GM12878 (cell line): ENCODE measurements around the gene PHB1. TPM values are rescaled to one million over a fixed set of nuclear protein-coding genes. Genes with fewer than 3 reads are reported as not detected.

Source experiments
- ATAC-seq: fragments of 200-7000 bp; cut with Tn5 transposase; 3 replicates; pipeline ENCODE4 v1.9.1; 2020; ENCODE audit warnings: mild to moderate bottlenecking, moderate library complexity
- BruUV-seq: library from RNA; stranded (reverse); fragments of 400-500 nt; replicated peaks from 2 replicates; lab custom pipeline; 2021; lab: Mats Ljungman, UMichigan
- CTCF ChIA-PET: fragments of 300-600 bp; sonication (Branson Sonifier 250); formaldehyde crosslinking; extraction: SDS; loops from one replicate; lab custom pipeline; 2021; ENCODE audit warnings: inconsistent platforms; lab: Yijun Ruan, JAX
- POLR2A ChIA-PET: fragments of 350-600 bp; formaldehyde crosslinking; extraction: SDS; loops from one replicate; lab custom pipeline; 2021; ENCODE audit warnings: inconsistent platforms; lab: Charles Lee
- RAD21 ChIA-PET: fragments of 300-600 bp; sonication (Branson Sonifier 250); formaldehyde crosslinking; loops from one replicate; lab custom pipeline; 2023; ENCODE audit warnings: antibody characterized with exemption; ENCODE audit not compliant: unreplicated experiment; lab: Charles Lee
- SMC1A ChIA-PET: fragments of 300-600 bp; sonication (Branson Sonifier 250); formaldehyde crosslinking; loops from one replicate; lab custom pipeline; 2023; ENCODE audit not compliant: unreplicated experiment, uncharacterized antibody; lab: Charles Lee
- DNase-seq: peaks from one replicate; pipeline ENCODE4 v3.0.0-alpha.2; 2011; ENCODE audit warnings: low read depth, low spot score
- FAIRE-seq: peaks from 3 replicates; lab custom pipeline; 2011; peaks lifted over from hg19 to GRCh38; lab: Jason Lieb, UNC
- H2AFZ ChIP-seq: 2 replicates; pipeline ENCODE4 v1.6.0; 2011; ENCODE audit warnings: low read depth, low read length, control low read depth; ENCODE audit not compliant: control insufficient read depth
- H3K27ac ChIP-seq: 2 replicates; pipeline ENCODE4 v1.5.1; 2011; ENCODE audit warnings: control low read depth; ENCODE audit not compliant: control insufficient read depth, insufficient read depth
- H3K27me3 ChIP-seq, 2 experiments: replicated peaks in 1 of 2; 2 replicates each; pipeline versions ENCODE4 v1.6.0 to v1.6.1; 2011; ENCODE audit warnings: low read length in 1 of 2; ENCODE audit not compliant: control insufficient read depth in 2 of 2, insufficient read depth in 2 of 2
- H3K36me3 ChIP-seq, 2 experiments: 2 replicates each; pipeline ENCODE4 v1.5.1; 2011; ENCODE audit warnings: low read length in 1 of 2; ENCODE audit not compliant: control insufficient read depth in 2 of 2, insufficient read depth in 2 of 2
- H3K4me1 ChIP-seq: 2 replicates; pipeline ENCODE4 v1.6.1; 2011; ENCODE audit warnings: mild to moderate bottlenecking, low read length, moderate library complexity, mixed read lengths; ENCODE audit not compliant: control insufficient read depth, insufficient read depth
- H3K4me2 ChIP-seq: 2 replicates; pipeline ENCODE4 v1.6.0; 2011; ENCODE audit warnings: control low read depth; ENCODE audit not compliant: control insufficient read depth, insufficient read depth
- H3K4me3 ChIP-seq: fragments of 200-600 bp; sonication (generic); 2 replicates; pipeline ENCODE4 v1.5.1; 2016
- H3K79me2 ChIP-seq: 2 replicates; pipeline ENCODE4 v1.6.0; 2011; ENCODE audit warnings: low read length; ENCODE audit not compliant: control insufficient read depth, insufficient read depth
- H3K9ac ChIP-seq: 2 replicates; pipeline ENCODE4 v1.8.0; 2011; ENCODE audit warnings: low read length, control low read depth, mixed read lengths; ENCODE audit not compliant: control insufficient read depth, insufficient read depth
- H3K9me3 ChIP-seq: replicated peaks from 3 replicates; pipeline ENCODE4 v1.5.1; 2011; ENCODE audit warnings: mild to moderate bottlenecking, low read length; ENCODE audit not compliant: control insufficient read depth, insufficient read depth
- H4K20me1 ChIP-seq: 2 replicates; pipeline ENCODE4 v1.6.0; 2011; ENCODE audit not compliant: control insufficient read depth, insufficient read depth
- FOXK2 ChIP-seq: fragments of 450-650 bp; IDR thresholded peaks from 2 replicates; pipeline ENCODE4 v1.6.1; 2017; ENCODE audit warnings: mild to moderate bottlenecking, moderate library complexity
- GABPA ChIP-seq: IDR thresholded peaks from 2 replicates; pipeline ENCODE4 v1.6.1; 2014; ENCODE audit warnings: antibody characterized with exemption, low read depth, mild to moderate bottlenecking, inconsistent platforms
- JUND ChIP-seq: IDR thresholded peaks from 2 replicates; pipeline ENCODE4 v1.6.1; 2012; ENCODE audit warnings: low read depth, mild to moderate bottlenecking, low read length, improper control_type of control experiment, moderate library complexity
- KLF5 ChIP-seq: fragments of 450-650 bp; IDR thresholded peaks from 2 replicates; pipeline ENCODE4 v1.6.1; 2014; ENCODE audit warnings: mild to moderate bottlenecking; ENCODE audit not compliant: partially characterized antibody
- MYB ChIP-seq: fragments of 150-350 bp; IDR thresholded peaks from 2 replicates; pipeline ENCODE4 v1.6.1; 2014; ENCODE audit warnings: mild to moderate bottlenecking, low read depth, low read length, borderline replicate concordance
- NFIC ChIP-seq: IDR thresholded peaks from 2 replicates; pipeline ENCODE4 v1.6.1; 2012; ENCODE audit warnings: low read depth, mild to moderate bottlenecking, inconsistent platforms, low read length, moderate library complexity
- PAX8 ChIP-seq: fragments of 450-650 bp; IDR thresholded peaks from 2 replicates; pipeline ENCODE4 v1.6.1; 2017; ENCODE audit warnings: mild to moderate bottlenecking, moderate library complexity
- PML ChIP-seq: IDR thresholded peaks from 2 replicates; pipeline ENCODE4 v1.6.1; 2012; ENCODE audit warnings: low read length, inconsistent platforms
- SKIL ChIP-seq: fragments of 450-650 bp; IDR thresholded peaks from 2 replicates; pipeline ENCODE4 v1.6.1; 2017; ENCODE audit warnings: mild to moderate bottlenecking, low read depth, inconsistent platforms; ENCODE audit not compliant: poor library complexity, severe bottlenecking
- SUZ12 ChIP-seq: fragments of 200-600 bp; sonication (generic); IDR thresholded peaks from one replicate; pipeline ENCODE4 v1.6.1; 2018; ENCODE audit warnings: antibody characterized with exemption, mild to moderate bottlenecking; ENCODE audit not compliant: unreplicated experiment
- TBL1XR1 ChIP-seq: IDR thresholded peaks from 2 replicates; pipeline ENCODE4 v1.6.1; 2012; ENCODE audit warnings: low read depth, low read length, improper control_type of control experiment
- ZBTB33 ChIP-seq: fragments of 450-650 bp; IDR thresholded peaks from 2 replicates; pipeline ENCODE4 v1.6.1; 2017; ENCODE audit warnings: mild to moderate bottlenecking
- ZNF24 ChIP-seq: fragments of 450-650 bp; IDR thresholded peaks from 2 replicates; pipeline ENCODE4 v1.6.1; 2017; ENCODE audit warnings: antibody characterized with exemption, mild to moderate bottlenecking
- WGBS: methylation state at CpG from one replicate; pipeline ENCODE4 v1.1.6; 2016; ENCODE audit warnings: low lambda C conversion rate; ENCODE audit not compliant: insufficient replicate concordance, insufficient coverage; ENCODE audit errors: missing lambda C conversion rate; 5-methylcytosine and 5-hydroxymethylcytosine counted together
- in situ Hi-C: fragments of 300-500 bp; cut with MboI; formaldehyde crosslinking; loops from 9 replicates; pipeline ENCODE4 v1.14.3; 2018; ENCODE audit warnings: mixed read lengths
- intact Hi-C: fragments of 100-400 bp; cut with micrococcal nuclease; formaldehyde crosslinking; loops from one replicate; pipeline ENCODE4 v1.14.2; 2022; ENCODE audit not compliant: unreplicated experiment
- polyA plus RNA-seq, 11 experiments: library from polyadenylated mRNA; depleted of rRNA in 4 of 11; unstranded in 6 of 11; stranded (reverse) in 5 of 11; fragments of >200 nt; fragmentation: Nextera tagmentation in 4 of 11; fragmentation: Illumina TruSeq in 1 of 11; extraction: Ambion mirVana in 4 of 11; extraction: Trizol in 1 of 11; gene quantifications; 1 replicate in 1 of 11; 2 replicates in 10 of 11; pipeline versions ENCODE4 v1.2.1 to v1.2.3, GENCODE V29; 2011 to 2016; ENCODE audit warnings: inconsistent platforms in 2 of 11, missing spikeins in 2 of 11, low read depth in 1 of 11
- total RNA-seq, 4 experiments: library from RNA; depleted of rRNA in 3 of 4; stranded (reverse); fragments of >200 nt in 3 of 4; fragmentation: Illumina TruSeq in 1 of 4; extraction: Trizol in 1 of 4; gene quantifications; 2 replicates each; pipeline versions ENCODE4 v1.2.1 to v1.2.3, GENCODE V29; 2013 to 2021
- TF ChIP-seq, protein P1 (sequence below): IDR thresholded peaks from 2 replicates; pipeline ENCODE4 v1.6.1; 2012; ENCODE audit warnings: low read depth, low read length, improper control_type of control experiment
- TF ChIP-seq, protein P2 (sequence below): fragments of 450-650 bp; formaldehyde crosslinking; IDR thresholded peaks from 2 replicates; pipeline ENCODE4 v1.4.0; 2020; ENCODE audit warnings: mild to moderate bottlenecking, moderate library complexity

PHB1 gene
- total and polyA plus RNA-seq, 10 of the 15 experiments (the other 5 are each of a cell fraction or from before 2014, with no cell fraction given): 117 to 466 (median 248) TPM

DNA sequence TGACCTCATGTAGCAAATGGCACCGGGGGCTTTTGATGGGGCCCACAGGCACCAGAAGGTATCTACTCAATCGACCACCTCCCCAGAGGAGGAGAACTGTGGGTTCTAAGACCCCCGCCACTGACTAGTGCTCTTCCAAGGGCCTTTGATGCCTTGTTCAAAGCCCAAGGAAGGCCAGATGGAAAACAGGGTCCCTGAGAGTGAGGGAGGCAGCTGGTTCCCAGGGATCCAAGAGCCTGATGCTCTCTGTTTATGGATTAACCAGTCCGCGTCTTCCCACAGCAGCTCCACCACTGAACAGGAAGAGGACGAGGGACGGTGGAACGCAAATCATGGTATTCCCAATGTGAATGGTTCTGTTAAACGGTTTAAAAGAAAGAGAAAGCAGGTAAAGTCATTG is 7.6 kb downstream of the PHB1 start:
- H3K79me2 ChIP-seq: no peaks in the 10 kb centered on the region
- 91% methylated on average over 9 of the region's 9 CpGs for WGBS
- no peaks in the 10 kb centered on the region for H4K20me1 ChIP-seq
- ChIA-PET SMC1A (interaction anchor here (1.1 to 2.3 kb wide), 3 partner anchors 8 to 150 kb away, joined by 4 to 21 read pairs (median 6); no protein-coding TSS in a partner anchor), RAD21 (interaction anchor here (0.7 to 2.0 kb wide), 3 partner anchors 91 to 161 kb away, joined by 3 to 27 read pairs (median 3); no protein-coding TSS in a partner anchor), POLR2A (interaction anchor here (0.6 kb wide), 1 partner anchor 287 kb away, joined by 4 read pairs; no protein-coding TSS in a partner anchor), CTCF (interaction anchor here (0.6 to 6.6 kb wide), 21 partner anchors 9 to 391 kb away, joined by 3 to 119 read pairs (median 4); partner anchors contain the start of genes ABI3 and GNGT2)
- FAIRE-seq (no peak), DNase-seq (no peak), ATAC-seq (no peak)
- no peak overlapping the region for H3K9ac ChIP-seq
- in situ Hi-C loops: loop anchor here (5.0 to 10.0 kb wide), 2 partner anchors 148 to 290 kb away; no protein-coding TSS in a partner anchor
- H3K27ac ChIP-seq: no peak overlapping the region
- H3K27me3 ChIP-seq: no peaks in the 10 kb centered on the region
- H3K4me2 ChIP-seq: no peak overlapping the region
- BruUV-seq: no TSS peak
- intact Hi-C loops: no loop called here
- peaks cover 31 to 39% of the 10 kb centered on the region in 2 experiments for H3K36me3 ChIP-seq
- H2AFZ ChIP-seq: no peak overlapping the region
- peaks cover 10% of the 10 kb centered on the region for H3K4me1 ChIP-seq
- TF ChIP-seq PAX8 (no peak), SKIL (no peak), MYB (no peak), ZNF24 (no peak), SUZ12 (no peak), JUND (no peak), TBL1XR1 (no peak), FOXK2 (no peak), ZBTB33 (no peak), GABPA (no peak), NFIC (no peak), PML (no peak), KLF5 (no peak)
- TF ChIP-seq, protein P1, sequence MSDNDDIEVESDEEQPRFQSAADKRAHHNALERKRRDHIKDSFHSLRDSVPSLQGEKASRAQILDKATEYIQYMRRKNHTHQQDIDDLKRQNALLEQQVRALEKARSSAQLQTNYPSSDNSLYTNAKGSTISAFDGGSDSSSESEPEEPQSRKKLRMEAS: no peak
- TF ChIP-seq, protein P2, sequence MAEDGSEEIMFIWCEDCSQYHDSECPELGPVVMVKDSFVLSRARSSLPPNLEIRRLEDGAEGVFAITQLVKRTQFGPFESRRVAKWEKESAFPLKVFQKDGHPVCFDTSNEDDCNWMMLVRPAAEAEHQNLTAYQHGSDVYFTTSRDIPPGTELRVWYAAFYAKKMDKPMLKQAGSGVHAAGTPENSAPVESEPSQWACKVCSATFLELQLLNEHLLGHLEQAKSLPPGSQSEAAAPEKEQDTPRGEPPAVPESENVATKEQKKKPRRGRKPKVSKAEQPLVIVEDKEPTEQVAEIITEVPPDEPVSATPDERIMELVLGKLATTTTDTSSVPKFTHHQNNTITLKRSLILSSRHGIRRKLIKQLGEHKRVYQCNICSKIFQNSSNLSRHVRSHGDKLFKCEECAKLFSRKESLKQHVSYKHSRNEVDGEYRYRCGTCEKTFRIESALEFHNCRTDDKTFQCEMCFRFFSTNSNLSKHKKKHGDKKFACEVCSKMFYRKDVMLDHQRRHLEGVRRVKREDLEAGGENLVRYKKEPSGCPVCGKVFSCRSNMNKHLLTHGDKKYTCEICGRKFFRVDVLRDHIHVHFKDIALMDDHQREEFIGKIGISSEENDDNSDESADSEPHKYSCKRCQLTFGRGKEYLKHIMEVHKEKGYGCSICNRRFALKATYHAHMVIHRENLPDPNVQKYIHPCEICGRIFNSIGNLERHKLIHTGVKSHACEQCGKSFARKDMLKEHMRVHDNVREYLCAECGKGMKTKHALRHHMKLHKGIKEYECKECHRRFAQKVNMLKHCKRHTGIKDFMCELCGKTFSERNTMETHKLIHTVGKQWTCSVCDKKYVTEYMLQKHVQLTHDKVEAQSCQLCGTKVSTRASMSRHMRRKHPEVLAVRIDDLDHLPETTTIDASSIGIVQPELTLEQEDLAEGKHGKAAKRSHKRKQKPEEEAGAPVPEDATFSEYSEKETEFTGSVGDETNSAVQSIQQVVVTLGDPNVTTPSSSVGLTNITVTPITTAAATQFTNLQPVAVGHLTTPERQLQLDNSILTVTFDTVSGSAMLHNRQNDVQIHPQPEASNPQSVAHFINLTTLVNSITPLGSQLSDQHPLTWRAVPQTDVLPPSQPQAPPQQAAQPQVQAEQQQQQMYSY (CRISPR knock-in tag): no peak
- H3K9me3 ChIP-seq: no peaks in the 10 kb centered on the region
- no peak overlapping the region for H3K4me3 ChIP-seq
